Caco-2 (cell line): ENCODE measurements around the gene LIPC. TPM values are rescaled to one million over a fixed set of nuclear protein-coding genes. Genes with fewer than 3 reads are reported as not detected.
A peak's percentile ranks its signal among the peaks of the same experiment; 100 is the strongest.

ENCODE experiments used
- BruUV-seq: library from RNA; stranded (reverse); fragments of 400-500 nt; replicated peaks from 2 replicates; lab custom pipeline; 2021; lab: Mats Ljungman, UMichigan
- CTCF ChIA-PET: fragments of 300-600 bp; sonication (Branson Sonifier 250); formaldehyde crosslinking; loops from one replicate; lab custom pipeline; 2022; ENCODE audit warnings: antibody characterized with exemption; lab: Charles Lee
- POLR2A ChIA-PET: fragments of 300-600 bp; sonication (Branson Sonifier 250); formaldehyde crosslinking; loops from one replicate; lab custom pipeline; 2022; ENCODE audit warnings: antibody characterized with exemption; lab: Charles Lee
- DNase-seq, 2 experiments: peaks; one replicate each; pipeline versions ENCODE4 v3.0.0 to v3.0.0-alpha.2; 2020 to 2022
- H3K27me3 ChIP-seq: replicated peaks from 2 replicates; pipeline ENCODE4 v1.6.0; 2011; ENCODE audit warnings: low read length; ENCODE audit not compliant: control insufficient read depth, insufficient read depth
- H3K36me3 ChIP-seq: 2 replicates; pipeline ENCODE4 v1.5.1; 2011; ENCODE audit warnings: low read length; ENCODE audit not compliant: control insufficient read depth, insufficient read depth
- H3K4me1 ChIP-seq: fragments of 250-450 bp; sonication (Bioruptor Pico); 2 replicates; pipeline ENCODE4 v1.5.1; 2020; ENCODE audit warnings: mild to moderate bottlenecking
- H3K4me3 ChIP-seq: 2 replicates; pipeline ENCODE4 v1.5.1; 2011; ENCODE audit warnings: low read depth, mild to moderate bottlenecking, control low read depth, low read length
- H3K9me3 ChIP-seq: fragments of 250-450 bp; sonication (Bioruptor Pico); 2 replicates; pipeline ENCODE4 v1.5.1; 2020; ENCODE audit warnings: mild to moderate bottlenecking, moderate library complexity
- H3K27ac Mint-ChIP-seq: one replicate; pipeline ENCODE4 v1.8.0; 2022; ENCODE audit warnings: mixed read lengths; ENCODE audit not compliant: unreplicated experiment
- H3K27me3 Mint-ChIP-seq: one replicate; pipeline ENCODE4 v1.8.0; 2022; ENCODE audit warnings: mixed read lengths; ENCODE audit not compliant: insufficient read depth, unreplicated experiment
- H3K36me3 Mint-ChIP-seq: one replicate; pipeline ENCODE4 v1.8.0; 2022; ENCODE audit warnings: mild to moderate bottlenecking, mixed read lengths; ENCODE audit not compliant: insufficient read depth, unreplicated experiment
- H3K4me1 Mint-ChIP-seq: one replicate; pipeline ENCODE4 v1.8.0; 2022; ENCODE audit warnings: low read depth, mixed read lengths; ENCODE audit not compliant: unreplicated experiment
- H3K4me3 Mint-ChIP-seq: one replicate; pipeline ENCODE4 v1.8.0; 2022; ENCODE audit warnings: mild to moderate bottlenecking, moderate library complexity, mixed read lengths; ENCODE audit not compliant: unreplicated experiment
- H3K9me3 Mint-ChIP-seq: one replicate; pipeline ENCODE4 v1.8.0; 2022; ENCODE audit warnings: mixed read lengths; ENCODE audit not compliant: unreplicated experiment
- intact Hi-C: fragments of 100-400 bp; cut with micrococcal nuclease; formaldehyde crosslinking; loops from one replicate; pipeline ENCODE4 v1.10.0; 2022; ENCODE audit not compliant: unreplicated experiment
- total RNA-seq: library from RNA; stranded (reverse); gene quantifications from 2 replicates; pipeline ENCODE4 v1.2.3, GENCODE V29; 2022
- TF ChIP-seq, protein P1 (sequence below), 2 experiments: fragments of 200-600 bp in 1 of 2; IDR thresholded peaks; 1 replicate in 1 of 2; 2 replicates in 1 of 2; pipeline versions ENCODE4 v1.5.1 to v1.8.0; 2011 to 2022; ENCODE audit warnings: antibody characterized with exemption in 1 of 2, control low read depth in 1 of 2, inconsistent platforms in 1 of 2, low read depth in 1 of 2, low read length in 1 of 2, mild to moderate bottlenecking in 1 of 2, moderate library complexity in 1 of 2; ENCODE audit not compliant: insufficient read depth in 1 of 2, severe bottlenecking in 1 of 2, unreplicated experiment in 1 of 2

Gene LIPC
- total RNA-seq, 1 experiment from 2014 or later = 17.6 TPM

DNA sequence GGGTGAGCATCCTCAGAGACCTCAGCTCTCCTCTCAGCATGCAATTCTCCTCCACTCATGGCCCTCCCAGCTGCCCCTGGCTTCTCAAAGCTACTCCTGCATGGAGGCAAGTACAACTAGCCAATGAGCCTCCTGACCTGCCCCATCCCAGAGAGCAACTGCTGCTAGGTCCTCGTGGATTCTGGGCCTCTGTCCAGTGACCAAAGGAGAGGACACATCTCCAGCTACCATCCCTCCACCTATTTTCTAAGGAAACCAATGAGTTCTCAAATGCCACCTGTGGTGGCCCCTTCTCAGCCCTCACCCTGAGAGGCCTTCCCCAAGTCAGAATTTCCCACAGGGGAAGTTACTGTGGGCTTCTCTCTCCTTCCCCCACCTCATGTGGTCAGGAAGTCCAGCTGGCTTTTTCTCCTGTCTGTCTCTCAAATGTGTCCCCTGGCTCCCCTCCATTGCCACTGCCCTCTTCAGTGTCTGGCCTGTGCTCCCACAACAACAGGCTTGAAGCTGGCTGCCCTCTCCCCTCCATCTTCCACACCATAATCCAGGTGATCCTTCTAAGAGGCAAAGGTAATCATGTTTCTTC lies 43.0 kb downstream of the LIPC start:
- Histone ChIP-seq H3K9me3 (no peaks in the 10 kb centered on the region), H3K4me1 (peaks cover 45% of the 10 kb centered on the region), H3K36me3 (no peaks in the 10 kb centered on the region), H3K27me3 (no peaks in the 10 kb centered on the region), H3K4me3 (no peak overlapping the region)
- no TSS peak for BruUV-seq
- no peak for DNase-seq
- intact Hi-C loops = no loop called here
- POLR2A ChIA-PET = no interaction called here
- peak overlapping the region; percentile 94 for H3K27ac Mint-ChIP-seq
- TF ChIP-seq, protein P1, sequence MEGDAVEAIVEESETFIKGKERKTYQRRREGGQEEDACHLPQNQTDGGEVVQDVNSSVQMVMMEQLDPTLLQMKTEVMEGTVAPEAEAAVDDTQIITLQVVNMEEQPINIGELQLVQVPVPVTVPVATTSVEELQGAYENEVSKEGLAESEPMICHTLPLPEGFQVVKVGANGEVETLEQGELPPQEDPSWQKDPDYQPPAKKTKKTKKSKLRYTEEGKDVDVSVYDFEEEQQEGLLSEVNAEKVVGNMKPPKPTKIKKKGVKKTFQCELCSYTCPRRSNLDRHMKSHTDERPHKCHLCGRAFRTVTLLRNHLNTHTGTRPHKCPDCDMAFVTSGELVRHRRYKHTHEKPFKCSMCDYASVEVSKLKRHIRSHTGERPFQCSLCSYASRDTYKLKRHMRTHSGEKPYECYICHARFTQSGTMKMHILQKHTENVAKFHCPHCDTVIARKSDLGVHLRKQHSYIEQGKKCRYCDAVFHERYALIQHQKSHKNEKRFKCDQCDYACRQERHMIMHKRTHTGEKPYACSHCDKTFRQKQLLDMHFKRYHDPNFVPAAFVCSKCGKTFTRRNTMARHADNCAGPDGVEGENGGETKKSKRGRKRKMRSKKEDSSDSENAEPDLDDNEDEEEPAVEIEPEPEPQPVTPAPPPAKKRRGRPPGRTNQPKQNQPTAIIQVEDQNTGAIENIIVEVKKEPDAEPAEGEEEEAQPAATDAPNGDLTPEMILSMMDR (IDR thresholded peaks at IDR 0.05; ENCODE audit: insufficient read depth in 1 of 2, low read depth in 1 of 2, low read length in 1 of 2, severe bottlenecking in 1 of 2, unreplicated experiment in 1 of 2) = no peak
- CTCF ChIA-PET = interaction anchor here (1.1 kb wide), 1 partner anchor 60 kb away, joined by 3 read pairs; no protein-coding TSS in a partner anchor
- peaks cover 12% of the 10 kb centered on the region for H3K36me3 Mint-ChIP-seq
- H3K4me1 Mint-ChIP-seq = peaks cover 35% of the 10 kb centered on the region
- H3K9me3 Mint-ChIP-seq = peaks cover 13% of the 10 kb centered on the region
- H3K27me3 Mint-ChIP-seq = no peaks in the 10 kb centered on the region
- peak overlapping the region; percentile 3 for H3K4me3 Mint-ChIP-seq

GRCh38 chr15:58475573-58476524 lies 44.1 kb downstream of the LIPC start:
- Mint-ChIP-seq H3K4me1 (peaks cover 33% of the 10 kb centered on the region), H3K4me3 (peak overlapping the region; percentile 3), H3K27me3 (no peaks in the 10 kb centered on the region), H3K27ac (peak overlapping the region; percentile 94), H3K36me3 (peaks cover 7% of the 10 kb centered on the region), H3K9me3 (peaks cover 13% of the 10 kb centered on the region)
- TF ChIP-seq, protein P1 (IDR thresholded peaks at IDR 0.05; ENCODE audit: insufficient read depth in 1 of 2, low read depth in 1 of 2, low read length in 1 of 2, severe bottlenecking in 1 of 2, unreplicated experiment in 1 of 2) = no peak
- no TSS peak for BruUV-seq
- H3K4me3 ChIP-seq = no peak overlapping the region
- H3K36me3 ChIP-seq = no peaks in the 10 kb centered on the region
- H3K27me3 ChIP-seq = no peaks in the 10 kb centered on the region
- peaks cover 39% of the 10 kb centered on the region for H3K4me1 ChIP-seq
- no peaks in the 10 kb centered on the region for H3K9me3 ChIP-seq
- intact Hi-C loops = no loop called here
- ChIA-PET POLR2A (no interaction called here), CTCF (interaction anchor here (0.6 to 1.1 kb wide), 2 partner anchors 59 to 141 kb away, joined by 3 read pairs; no protein-coding TSS in a partner anchor)
- DNase-seq = peak; percentile 50 to 67

- POLR2A ChIA-PET = no interaction called here
- no TSS peak for BruUV-seq
- peaks cover 33% of the 10 kb centered on the region for H3K4me1 Mint-ChIP-seq
- H3K9me3 Mint-ChIP-seq = peaks cover 13% of the 10 kb centered on the region
- peaks cover 7% of the 10 kb centered on the region for H3K36me3 Mint-ChIP-seq
- H3K4me3 ChIP-seq = no peak overlapping the region
- CTCF ChIA-PET = no interaction called here
- H3K9me3 ChIP-seq = no peaks in the 10 kb centered on the region
- H3K4me3 Mint-ChIP-seq = no peak overlapping the region
- no peaks in the 10 kb centered on the region for H3K27me3 ChIP-seq
- intact Hi-C loops = no loop called here
- TF ChIP-seq, protein P1 (IDR thresholded peaks at IDR 0.05; ENCODE audit: insufficient read depth in 1 of 2, low read depth in 1 of 2, low read length in 1 of 2, severe bottlenecking in 1 of 2, unreplicated experiment in 1 of 2) = no peak
- no peak for DNase-seq
- H3K36me3 ChIP-seq = no peaks in the 10 kb centered on the region
- H3K4me1 ChIP-seq = peaks cover 34% of the 10 kb centered on the region
- H3K27me3 Mint-ChIP-seq = no peaks in the 10 kb centered on the region
- peak overlapping the region; percentile 94 for H3K27ac Mint-ChIP-seq
These were observed 44.9 kb downstream of the LIPC start for GRCh38 chr15:58476525-58477162.
